ENCODE results near the gene RASA2.
"Not testable (repeated sequence)": the region's sequence is repeated elsewhere in the genome, so short reads cannot be mapped to it uniquely, and the experiment has no call there.

RASA2 gene

GRCh38 chr3:141499965-141500364 lies 13.1 kb downstream of the RASA2 start:
- DNase-seq: no peak

GRCh38 chr3:141500397-141500796 lies 13.6 kb downstream of the RASA2 start:
- DNase-seq: no peak

- DNase-seq: no peak
Observed at GRCh38 chr3:141505166-141505565, 18.3 kb downstream of the RASA2 start.

GRCh38 chr3:141506071-141506470 lies 19.2 kb downstream of the RASA2 start:
- DNase-seq: no peak

GRCh38 chr3:141507392-141508066 lies 20.7 kb downstream of the RASA2 start:
- no peak for DNase-seq

- DNase-seq: no peak
Observed at GRCh38 chr3:141508067-141508436, 21.2 kb downstream of the RASA2 start.

- DNase-seq: no peak
Observed at GRCh38 chr3:141511361-141511760, 24.5 kb downstream of the RASA2 start.

- no peak for DNase-seq
Observed at GRCh38 chr3:141514382-141514781, 27.6 kb downstream of the RASA2 start.

GRCh38 chr3:141519587-141519986 lies 32.8 kb downstream of the RASA2 start:
- no peak for DNase-seq

GRCh38 chr3:141521781-141522180 lies 35.0 kb downstream of the RASA2 start:
- no peak for DNase-seq

GRCh38 chr3:141523615-141524375 lies 37.0 kb downstream of the RASA2 start:
- DNase-seq: no peak

- DNase-seq: no peak
Observed at GRCh38 chr3:141524988-141525387, 38.2 kb downstream of the RASA2 start.

- no peak for DNase-seq
Observed at GRCh38 chr3:141525814-141526213, 39.0 kb downstream of the RASA2 start.

GRCh38 chr3:141526709-141527108 lies 39.9 kb downstream of the RASA2 start:
- DNase-seq: no peak

- DNase-seq: no peak
Observed at GRCh38 chr3:141528800-141529199, 42.0 kb downstream of the RASA2 start.

GRCh38 chr3:141529256-141529655 lies 42.4 kb downstream of the RASA2 start:
- no peak for DNase-seq

- peak; percentile 11 for DNase-seq
Observed at GRCh38 chr3:141529717-141530414, 43.0 kb downstream of the RASA2 start.

- no peak for DNase-seq
Observed at GRCh38 chr3:141530415-141530768, 43.6 kb downstream of the RASA2 start.

- no peak for DNase-seq
Observed at GRCh38 chr3:141532609-141533008, 45.8 kb downstream of the RASA2 start.

GRCh38 chr3:141536017-141536416 lies 49.2 kb downstream of the RASA2 start:
- not testable (repeated sequence) for DNase-seq

- no peak for DNase-seq
Observed at GRCh38 chr3:141537856-141538255, 51.0 kb downstream of the RASA2 start.

- no peak for DNase-seq
Observed at GRCh38 chr3:141538568-141539240, 51.9 kb downstream of the RASA2 start.

GRCh38 chr3:141539431-141540187 lies 52.8 kb downstream of the RASA2 start:
- no peak for DNase-seq
